GM18526 (cell line): ENCODE data around the gene ATOSA.

Experiments used
- POLR2A ChIP-seq: IDR thresholded peaks from 3 replicates; pipeline ENCODE4 v1.6.1; 2011; ENCODE audit not compliant: insufficient read length; ENCODE audit errors: extremely low read depth

ATOSA gene

GRCh38 chr15:52699457-52699856 lies 20.3 kb upstream of the ATOSA start:
- no peak for TF ChIP-seq POLR2A

- TF ChIP-seq POLR2A, result no peak
Observed at GRCh38 chr15:52698514-52698913, 19.3 kb upstream of the ATOSA start.

- no peak for TF ChIP-seq POLR2A
Observed at GRCh38 chr15:52697051-52697450, 17.9 kb upstream of the ATOSA start.

GRCh38 chr15:52695154-52695553 lies 16.0 kb upstream of the ATOSA start:
- no peak for TF ChIP-seq POLR2A

- no peak for TF ChIP-seq POLR2A
Observed at GRCh38 chr15:52689562-52689961, 10.4 kb upstream of the ATOSA start.

- no peak for TF ChIP-seq POLR2A
Observed at GRCh38 chr15:52683580-52683979, 4.4 kb upstream of the ATOSA start.

- no peak for TF ChIP-seq POLR2A
Observed at GRCh38 chr15:52682781-52683180, 3.6 kb upstream of the ATOSA start.

- no peak for TF ChIP-seq POLR2A
Observed at GRCh38 chr15:52682200-52682599, 3.0 kb upstream of the ATOSA start.

GRCh38 chr15:52681441-52681840 lies 2.3 kb upstream of the ATOSA start:
- no peak for TF ChIP-seq POLR2A

GRCh38 chr15:52680761-52681160 lies 1.6 kb upstream of the ATOSA start:
- TF ChIP-seq POLR2A, result no peak

GRCh38 chr15:52680041-52680391 lies 828 bp upstream of the ATOSA start:
- no peak for TF ChIP-seq POLR2A

GRCh38 chr15:52678468-52679231 lies 538 bp downstream of the ATOSA start:
- TF ChIP-seq POLR2A, result no peak

GRCh38 chr15:52677593-52678467 lies 1.4 kb downstream of the ATOSA start:
- TF ChIP-seq POLR2A, result peak; percentile 10

- no peak for TF ChIP-seq POLR2A
Observed at GRCh38 chr15:52674831-52675230, 4.4 kb downstream of the ATOSA start.

- TF ChIP-seq POLR2A, result no peak
Observed at GRCh38 chr15:52673734-52674133, 5.5 kb downstream of the ATOSA start.

GRCh38 chr15:52673312-52673711 lies 5.9 kb downstream of the ATOSA start:
- TF ChIP-seq POLR2A, result no peak
